IMR-90 (cell line): ENCODE data around the gene ZNF296. TPM values are rescaled to one million over a fixed set of nuclear protein-coding genes. Genes with fewer than 3 reads are reported as not detected.

Experiments used
- ATAC-seq: fragments of 200-7000 bp; cut with Tn5 transposase; 2 replicates; pipeline ENCODE4 v1.9.1; 2020; ENCODE audit warnings: low read depth, mild to moderate bottlenecking, moderate library complexity
- BruUV-seq: library from RNA; stranded (reverse); fragments of 400-500 nt; replicated peaks from 2 replicates; lab custom pipeline; 2021; lab: Mats Ljungman, UMichigan
- CTCF ChIA-PET: fragments of 300-600 bp; formaldehyde crosslinking; extraction: SDS; loops from one replicate; lab custom pipeline; 2021; ENCODE audit warnings: antibody characterized with exemption; lab: Yijun Ruan, JAX
- POLR2A ChIA-PET: fragments of 300-600 bp; sonication (Branson Sonifier 250); formaldehyde crosslinking; loops from one replicate; lab custom pipeline; 2022; ENCODE audit warnings: antibody characterized with exemption; ENCODE audit not compliant: unreplicated experiment; lab: Charles Lee
- DNase-seq: peaks from one replicate; pipeline ENCODE4 v3.0.0; 2013
- H2AFZ ChIP-seq: replicated peaks from 2 replicates; pipeline ENCODE3; 2013; ENCODE audit warnings: low read length, mild to moderate bottlenecking; ENCODE audit not compliant: poor library complexity
- H2AK5ac ChIP-seq: 2 replicates; pipeline ENCODE4 v1.6.1; 2013; ENCODE audit warnings: low read depth, low read length, inconsistent platforms
- H2AK9ac ChIP-seq: replicated peaks from 2 replicates; pipeline ENCODE3; 2013; ENCODE audit warnings: mild to moderate bottlenecking, low read depth, low read length, moderate library complexity; ENCODE audit not compliant: poor library complexity
- H2BK120ac ChIP-seq: 2 replicates; pipeline ENCODE4 v1.6.1; 2013; ENCODE audit warnings: low read depth, low read length, inconsistent platforms
- H2BK15ac ChIP-seq: 3 replicates; pipeline ENCODE4 v1.6.1; 2013; ENCODE audit warnings: low read depth, low read length, inconsistent platforms
- H2BK20ac ChIP-seq: 2 replicates; pipeline ENCODE4 v1.6.1; 2013; ENCODE audit warnings: low read depth, mild to moderate bottlenecking, inconsistent platforms, low read length, moderate library complexity
- H2BK5ac ChIP-seq: 2 replicates; pipeline ENCODE4 v1.6.1; 2013; ENCODE audit warnings: mild to moderate bottlenecking, low read depth, low read length, inconsistent platforms; ENCODE audit not compliant: poor library complexity, severe bottlenecking
- H3K14ac ChIP-seq: replicated peaks from 2 replicates; pipeline ENCODE4 v1.6.1; 2013; ENCODE audit warnings: low read depth, low read length, inconsistent platforms
- H3K18ac ChIP-seq: 2 replicates; pipeline ENCODE4 v1.6.1; 2013; ENCODE audit warnings: low read depth, low read length, control low read depth
- H3K23ac ChIP-seq: 2 replicates; pipeline ENCODE4 v1.6.1; 2013; ENCODE audit warnings: low read depth, low read length, inconsistent platforms
- H3K27ac ChIP-seq: 2 replicates; pipeline ENCODE4 v1.5.1; 2013; ENCODE audit warnings: mild to moderate bottlenecking, control low read depth, low read length; ENCODE audit not compliant: insufficient read depth
- H3K27me3 ChIP-seq: 2 replicates; pipeline ENCODE4 v1.6.1; 2013; ENCODE audit warnings: low read length; ENCODE audit not compliant: control insufficient read depth, insufficient read depth
- H3K36me3 ChIP-seq: 2 replicates; pipeline ENCODE4 v1.6.1; 2013; ENCODE audit warnings: low read length, mixed read lengths; ENCODE audit not compliant: control insufficient read depth, insufficient read depth
- H3K4ac ChIP-seq: 2 replicates; pipeline ENCODE4 v1.6.1; 2013; ENCODE audit warnings: low read depth, low read length, inconsistent platforms
- H3K4me1 ChIP-seq: 2 replicates; pipeline ENCODE4 v1.6.1; 2013; ENCODE audit warnings: low read length, mixed read lengths; ENCODE audit not compliant: control insufficient read depth, insufficient read depth
- H3K4me2 ChIP-seq: 2 replicates; pipeline ENCODE4 v1.6.1; 2013; ENCODE audit warnings: low read depth, mild to moderate bottlenecking, control low read depth, low read length, moderate library complexity
- H3K4me3 ChIP-seq: 2 replicates; pipeline ENCODE4 v1.5.1; 2013; ENCODE audit warnings: low read depth, mild to moderate bottlenecking, control low read depth, low read length, moderate library complexity; ENCODE audit not compliant: insufficient read depth
- H3K56ac ChIP-seq: 2 replicates; pipeline ENCODE4 v1.6.1; 2013; ENCODE audit warnings: low read length, inconsistent platforms; ENCODE audit not compliant: insufficient read depth; ENCODE audit errors: extremely low read depth
- H3K79me1 ChIP-seq, 2 experiments: 2 replicates each; pipeline ENCODE4 v1.6.1; 2013; ENCODE audit warnings: low read length in 2 of 2, inconsistent platforms in 1 of 2, low read depth in 1 of 2
- H3K9ac ChIP-seq: 2 replicates; pipeline ENCODE4 v1.6.1; 2013; ENCODE audit warnings: low read depth, low read length, control low read depth
- H3K9me1 ChIP-seq: 2 replicates; pipeline ENCODE4 v1.6.1; 2013; ENCODE audit warnings: low read length, inconsistent platforms; ENCODE audit not compliant: insufficient read depth
- H3K9me3 ChIP-seq: 2 replicates; pipeline ENCODE4 v1.6.1; 2013; ENCODE audit warnings: low read length; ENCODE audit not compliant: control insufficient read depth, insufficient read depth
- H4K20me1 ChIP-seq: 2 replicates; pipeline ENCODE4 v1.6.1; 2013; ENCODE audit warnings: low read length, inconsistent platforms; ENCODE audit not compliant: insufficient read depth
- H4K5ac ChIP-seq: 2 replicates; pipeline ENCODE4 v1.6.1; 2013; ENCODE audit warnings: mild to moderate bottlenecking, low read depth, low read length, control low read depth
- H4K8ac ChIP-seq, 2 experiments: 2 replicates each; pipeline ENCODE4 v1.6.1; 2013; ENCODE audit warnings: low read depth in 2 of 2, low read length in 2 of 2, control low read depth in 1 of 2, inconsistent platforms in 1 of 2
- H4K91ac ChIP-seq: 2 replicates; pipeline ENCODE4 v1.6.1; 2013; ENCODE audit warnings: low read depth, low read length, inconsistent platforms; ENCODE audit not compliant: insufficient read depth
- BHLHE40 ChIP-seq: fragments of 150-350 bp; IDR thresholded peaks from 2 replicates; pipeline ENCODE4 v1.6.1; 2016; ENCODE audit warnings: mild to moderate bottlenecking, low read depth, low read length
- CEBPB ChIP-seq: IDR thresholded peaks from 2 replicates; pipeline ENCODE4 v1.6.1; 2012; ENCODE audit warnings: low read depth, low read length, improper control_type of control experiment
- CHD1 ChIP-seq: IDR thresholded peaks from 2 replicates; pipeline ENCODE4 v1.6.1; 2012; ENCODE audit warnings: low read depth, low read length, improper control_type of control experiment
- FOS ChIP-seq: fragments of 150-350 bp; IDR thresholded peaks from 2 replicates; pipeline ENCODE4 v1.6.1; 2016; ENCODE audit warnings: low read depth, low read length
- MAFK ChIP-seq: IDR thresholded peaks from 2 replicates; pipeline ENCODE4 v1.6.1; 2012; ENCODE audit warnings: low read depth, low read length, improper control_type of control experiment
- MAZ ChIP-seq: IDR thresholded peaks from 2 replicates; pipeline ENCODE4 v1.6.1; 2012; ENCODE audit warnings: low read depth, mild to moderate bottlenecking, low read length, improper control_type of control experiment, moderate library complexity, borderline replicate concordance
- MXI1 ChIP-seq: IDR thresholded peaks from 2 replicates; pipeline ENCODE4 v1.6.1; 2012; ENCODE audit warnings: low read depth, mild to moderate bottlenecking, low read length, moderate library complexity, borderline replicate concordance
- POLR2A ChIP-seq: IDR thresholded peaks from 2 replicates; pipeline ENCODE4 v1.6.1; 2012; ENCODE audit warnings: mild to moderate bottlenecking, low read depth, low read length
- RAD21 ChIP-seq: IDR thresholded peaks from 2 replicates; pipeline ENCODE4 v1.6.1; 2012; ENCODE audit warnings: low read length, improper control_type of control experiment
- RCOR1 ChIP-seq: IDR thresholded peaks from 2 replicates; pipeline ENCODE4 v1.6.1; 2012; ENCODE audit warnings: mild to moderate bottlenecking, low read length, improper control_type of control experiment; ENCODE audit not compliant: insufficient replicate concordance
- RFX5 ChIP-seq: IDR thresholded peaks from 2 replicates; pipeline ENCODE4 v1.8.0; 2012; ENCODE audit warnings: low read depth, mild to moderate bottlenecking, low read length, moderate library complexity
- SMC3 ChIP-seq: fragments of 150-350 bp; IDR thresholded peaks from 2 replicates; pipeline ENCODE4 v1.6.1; 2016; ENCODE audit warnings: low read depth, mild to moderate bottlenecking, antibody characterized with exemption, low read length, moderate library complexity
- USF2 ChIP-seq: fragments of 150-350 bp; IDR thresholded peaks from 2 replicates; pipeline ENCODE4 v1.6.1; 2017; ENCODE audit warnings: mild to moderate bottlenecking, antibody characterized with exemption, low read length, low read depth
- WGBS, 2 experiments: methylation state at CpG; one replicate each; pipeline versions ENCODE4 v1.1.5 to v1.1.7; 2013; ENCODE audit warnings: missing lambda C conversion rate in 2 of 2; ENCODE audit not compliant: insufficient read length in 1 of 2; ENCODE audit errors: extremely low coverage in 2 of 2; 5-methylcytosine and 5-hydroxymethylcytosine counted together
- dilution Hi-C: fragments of 300-500 bp; cut with HindIII; formaldehyde crosslinking; loops from one replicate; pipeline ENCODE4 v1.14.3; 2018; ENCODE audit warnings: low sequenced_read_pairs; ENCODE audit not compliant: unreplicated experiment
- in situ Hi-C: fragments of 300-500 bp; cut with MboI; formaldehyde crosslinking; loops from 3 replicates; pipeline ENCODE4 v1.14.3; 2019; ENCODE audit warnings: low sequenced_read_pairs, inconsistent platforms, mixed read lengths
- intact Hi-C: fragments of 100-400 bp; cut with micrococcal nuclease; formaldehyde crosslinking; loops from 2 replicates; pipeline ENCODE4 v1.10.0; 2022
- polyA plus RNA-seq, 3 experiments: library from polyadenylated mRNA; depleted of rRNA; stranded (reverse); fragments of >200 nt; gene quantifications; 2 replicates each; pipeline ENCODE4 v1.2.3, GENCODE V29; 2012; ENCODE audit warnings: low replicate concordance in 1 of 3
- total RNA-seq: library from RNA; depleted of rRNA; stranded (reverse); fragments of >200 nt; gene quantifications from 2 replicates; pipeline ENCODE4 v1.2.3, GENCODE V29; 2012
- TF ChIP-seq, protein P1 (sequence below): fragments of 150-350 bp; IDR thresholded peaks from 2 replicates; pipeline ENCODE4 v1.6.1; 2016; ENCODE audit warnings: low read depth, mild to moderate bottlenecking, low read length, moderate library complexity, borderline replicate concordance

The ZNF296 gene
- total and polyA plus RNA-seq, 2 of the 4 experiments (the other 2 are of a cell fraction), result 0.10 TPM; not detected in 1

DNA sequence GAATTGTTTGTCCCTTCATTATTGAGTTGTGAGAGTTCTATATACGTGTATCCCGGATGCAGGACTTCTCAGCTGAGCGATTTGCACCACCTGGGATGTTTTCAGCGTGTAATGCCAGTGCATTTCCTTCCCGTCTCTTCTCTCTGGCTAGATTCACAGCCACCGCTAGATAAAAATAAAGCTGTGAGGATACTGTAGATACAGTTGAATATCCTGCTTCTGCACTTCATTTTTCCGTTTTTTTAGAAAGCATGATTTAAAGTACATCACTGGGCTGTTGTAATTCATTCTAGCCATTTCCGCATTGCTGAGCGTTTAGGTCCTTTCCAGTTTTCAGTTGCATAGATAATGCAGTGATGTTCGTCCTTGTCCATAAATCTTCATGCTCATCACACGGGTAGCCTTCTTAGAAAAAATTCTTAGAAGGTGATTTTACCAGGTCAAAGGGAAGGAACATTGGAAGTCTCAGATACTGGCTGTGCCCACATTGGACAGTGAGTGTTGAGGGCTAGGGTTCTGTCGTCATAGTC lies 31.4 kb upstream of the ZNF296 start:
- no TSS peak for BruUV-seq
- TF ChIP-seq RCOR1, result no peak
- TF ChIP-seq, protein P1, sequence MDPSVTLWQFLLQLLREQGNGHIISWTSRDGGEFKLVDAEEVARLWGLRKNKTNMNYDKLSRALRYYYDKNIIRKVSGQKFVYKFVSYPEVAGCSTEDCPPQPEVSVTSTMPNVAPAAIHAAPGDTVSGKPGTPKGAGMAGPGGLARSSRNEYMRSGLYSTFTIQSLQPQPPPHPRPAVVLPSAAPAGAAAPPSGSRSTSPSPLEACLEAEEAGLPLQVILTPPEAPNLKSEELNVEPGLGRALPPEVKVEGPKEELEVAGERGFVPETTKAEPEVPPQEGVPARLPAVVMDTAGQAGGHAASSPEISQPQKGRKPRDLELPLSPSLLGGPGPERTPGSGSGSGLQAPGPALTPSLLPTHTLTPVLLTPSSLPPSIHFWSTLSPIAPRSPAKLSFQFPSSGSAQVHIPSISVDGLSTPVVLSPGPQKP, result no peak
- TF ChIP-seq RFX5, result no peak
- TF ChIP-seq BHLHE40, result no peak
- TF ChIP-seq SMC3, result no peak
- no peak for TF ChIP-seq MXI1
- no peak for TF ChIP-seq CEBPB
- TF ChIP-seq MAZ, result no peak
- no peak for TF ChIP-seq MAFK
- TF ChIP-seq POLR2A, result no peak
- no peak for TF ChIP-seq CHD1
- no peak for TF ChIP-seq USF2
- no peak for TF ChIP-seq RAD21
- no peak for TF ChIP-seq FOS
- Histone ChIP-seq H3K79me1 (peaks cover 35 to 97% of the 10 kb centered on the region in 2 experiments), H3K36me3 (peaks cover 4% of the 10 kb centered on the region; the same call in 1 of the 2 replicates), H3K27ac (no peak overlapping the region), H3K9me3 (no peaks in the 10 kb centered on the region), H2BK15ac (no peak overlapping the region), H4K20me1 (peaks cover 96% of the 10 kb centered on the region), H4K91ac (no peak overlapping the region), H3K56ac (no peak overlapping the region), H3K4me1 (peaks cover 11% of the 10 kb centered on the region), H4K5ac (no peak overlapping the region), H2BK120ac (no peak overlapping the region), H2BK5ac (no peak overlapping the region), H2AK5ac (no peak overlapping the region), H3K4me2 (no peak overlapping the region), H4K8ac (no peak overlapping the region), H3K9me1 (peaks cover 25% of the 10 kb centered on the region), H2AFZ (no peak overlapping the region), H3K4me3 (no peak overlapping the region), H2AK9ac (no peak overlapping the region), H3K18ac (no peak overlapping the region), H3K27me3 (no peaks in the 10 kb centered on the region), H3K4ac (no peak overlapping the region), H2BK20ac (no peak overlapping the region), H3K9ac (no peak overlapping the region), H3K14ac (no peak overlapping the region), H3K23ac (no peak overlapping the region)
- in situ Hi-C loops (no loop called here), intact Hi-C loops (no loop called here), dilution Hi-C loops (no loop called here)
- ATAC-seq, result no peak
- POLR2A ChIA-PET, result no interaction called here
- 87% methylated on average over 3 of the region's 12 CpGs; no CpG with 5 or more reads in 1 of the 2 experiments for WGBS, 2 experiments
- no peak for DNase-seq
- CTCF ChIA-PET, result no interaction called here
